ENCODE results near the gene XRCC4.

DNA sequence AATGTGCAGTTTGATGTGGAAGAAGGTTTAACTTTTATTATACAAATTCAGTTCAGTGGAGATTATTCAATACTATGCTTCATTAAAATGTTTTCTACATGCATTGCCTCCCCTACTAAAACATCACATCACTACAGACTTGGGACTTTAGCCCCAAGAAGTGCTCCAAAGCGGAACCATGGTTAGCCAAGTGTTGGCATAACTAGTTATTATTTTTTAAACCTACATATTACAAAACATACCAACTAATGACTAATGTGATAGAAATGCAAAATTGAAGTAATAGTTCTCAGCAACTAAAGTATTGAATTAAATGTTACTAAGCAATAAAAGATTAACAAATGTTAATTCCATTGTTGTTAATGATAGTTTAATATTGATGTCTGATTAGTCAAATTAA lies 74.5 kb downstream of the XRCC4 start:
- no peak for TF ChIP-seq POLR2AphosphoS5 (IDR thresholded peaks at IDR 0.05; ENCODE audit: low read depth, low read length)
- no peak for TF ChIP-seq PAX5 (IDR thresholded peaks at IDR 0.05; ENCODE audit: insufficient read depth, low read length, severe bottlenecking)
- TF ChIP-seq POLR2A (IDR thresholded peaks at IDR 0.05; ENCODE audit: low read depth, low read length): no peak
- no peak for TF ChIP-seq TAF1 (IDR thresholded peaks at IDR 0.05; ENCODE audit: low read depth, low read length)
- no peak for TF ChIP-seq SPI1 (IDR thresholded peaks at IDR 0.05; ENCODE audit: low read depth, low read length)

Measured in GM12891 (cell line).